Neutrophil (primary cell): Measurements from ENCODE around the gene CYBA.

Source experiments
- H3K27ac ChIP-seq: fragments of 200-600 bp; sonication (generic); 2 replicates; pipeline ENCODE4 v1.5.1; 2016; ENCODE audit warnings: mild to moderate bottlenecking, moderate library complexity
- H3K27me3 ChIP-seq: fragments of 200-600 bp; sonication (generic); 2 replicates; pipeline ENCODE4 v1.6.0; 2016; ENCODE audit warnings: mild to moderate bottlenecking
- H3K36me3 ChIP-seq: fragments of 200-600 bp; sonication (generic); 2 replicates; pipeline ENCODE4 v1.5.1; 2017
- H3K4me1 ChIP-seq, 2 experiments: fragments of 200-600 bp in 1 of 2; sonication (generic) in 1 of 2; 1 replicate in 1 of 2; 2 replicates in 1 of 2; pipeline versions ENCODE4 v1.5.1 to v1.6.1; 2013 to 2016; ENCODE audit warnings: low read depth in 1 of 2, low read length in 1 of 2, mild to moderate bottlenecking in 1 of 2, moderate library complexity in 1 of 2; ENCODE audit not compliant: control insufficient read depth in 1 of 2, insufficient read depth in 1 of 2
- H3K4me3 ChIP-seq, 2 experiments: fragments of 200-600 bp in 1 of 2; sonication (generic) in 1 of 2; 1 replicate in 1 of 2; 2 replicates in 1 of 2; pipeline ENCODE4 v1.5.1; 2013 to 2016; ENCODE audit warnings: low read depth in 1 of 2, low read length in 1 of 2, mild to moderate bottlenecking in 1 of 2, moderate library complexity in 1 of 2
- H3K9me3 ChIP-seq: fragments of 200-600 bp; sonication (generic); 2 replicates; pipeline ENCODE4 v1.5.1; 2016
- CTCF ChIP-seq: fragments of 200-600 bp; sonication (generic); IDR thresholded peaks from 2 replicates; pipeline ENCODE4 v1.5.1; 2016; ENCODE audit warnings: antibody characterized with exemption

Gene CYBA

GRCh38 chr16:88645455-88645854 lies 5.4 kb downstream of the CYBA start:
- no peak for TF ChIP-seq CTCF
- peaks cover 74% of the 10 kb centered on the region for H3K36me3 ChIP-seq
- H3K27ac ChIP-seq: peak overlapping the region; percentile 95
- no peaks in the 10 kb centered on the region for H3K9me3 ChIP-seq
- H3K27me3 ChIP-seq: peaks cover 7% of the 10 kb centered on the region
- no peak overlapping the region for H3K4me3 ChIP-seq
- peaks cover 30 to 42% of the 10 kb centered on the region in 2 experiments for H3K4me1 ChIP-seq

GRCh38 chr16:88643644-88643932 lies 7.3 kb downstream of the CYBA start:
- Histone ChIP-seq H3K9me3 (no peaks in the 10 kb centered on the region), H3K36me3 (peaks cover 65% of the 10 kb centered on the region), H3K27me3 (peaks cover 26% of the 10 kb centered on the region), H3K4me1 (peaks cover 25 to 35% of the 10 kb centered on the region in 2 experiments), H3K4me3 (no peak overlapping the region), H3K27ac (peak overlapping the region; percentile 55)
- TF ChIP-seq CTCF: no peak

- no peaks in the 10 kb centered on the region for H3K9me3 ChIP-seq
- H3K36me3 ChIP-seq: peaks cover 63% of the 10 kb centered on the region
- H3K27me3 ChIP-seq: peaks cover 31% of the 10 kb centered on the region
- no peak overlapping the region for H3K4me3 ChIP-seq
- H3K27ac ChIP-seq: peak overlapping the region; percentile 55
- H3K4me1 ChIP-seq: peaks cover 24 to 34% of the 10 kb centered on the region in 2 experiments
- no peak for TF ChIP-seq CTCF
Observed at GRCh38 chr16:88642881-88643643, 7.8 kb downstream of the CYBA start.

- peaks cover 55% of the 10 kb centered on the region for H3K27me3 ChIP-seq
- H3K36me3 ChIP-seq: peaks cover 39% of the 10 kb centered on the region
- TF ChIP-seq CTCF: no peak
- H3K27ac ChIP-seq: no peak overlapping the region
- H3K4me1 ChIP-seq: peaks cover 11 to 17% of the 10 kb centered on the region in 2 experiments
- H3K4me3 ChIP-seq: no peak overlapping the region
- H3K9me3 ChIP-seq: no peaks in the 10 kb centered on the region
Observed at GRCh38 chr16:88640498-88641247, 10.2 kb downstream of the CYBA start.

GRCh38 chr16:88640039-88640495 lies 10.8 kb downstream of the CYBA start:
- H3K4me1 ChIP-seq: peaks cover 16 to 19% of the 10 kb centered on the region in 2 experiments
- H3K27me3 ChIP-seq: peaks cover 61% of the 10 kb centered on the region
- H3K36me3 ChIP-seq: peaks cover 33% of the 10 kb centered on the region
- no peaks in the 10 kb centered on the region for H3K9me3 ChIP-seq
- no peak for TF ChIP-seq CTCF
- no peak overlapping the region for H3K4me3 ChIP-seq
- H3K27ac ChIP-seq: no peak overlapping the region
